GM10248 (cell line): ENCODE data around the gene DET1.
"Not testable (repeated sequence)": the region's sequence is repeated elsewhere in the genome, so short reads cannot be mapped to it uniquely, and the experiment has no call there.

ENCODE experiments used
- CTCF ChIA-PET: fragments of 300-600 bp; sonication (Branson Sonifier 250); formaldehyde crosslinking; extraction: SDS; loops from one replicate; lab custom pipeline; 2021; ENCODE audit warnings: antibody characterized with exemption; lab: Yijun Ruan, JAX
- POLR2A ChIA-PET: fragments of 350-650 bp; sonication (Branson Sonifier 250); formaldehyde crosslinking; extraction: SDS; loops from one replicate; lab custom pipeline; 2020; ENCODE audit warnings: antibody characterized with exemption; lab: Yijun Ruan, JAX
- DNase-seq: peaks from one replicate; pipeline ENCODE4 v3.0.0; 2012; ENCODE audit errors: extremely low spot score
- TF ChIP-seq, protein P1 (sequence below): IDR thresholded peaks from 2 replicates; pipeline ENCODE4 v1.5.1; 2012; ENCODE audit warnings: mild to moderate bottlenecking, low read depth; ENCODE audit errors: extremely low read depth, missing control alignments, control extremely low read depth

The DET1 gene

DNA sequence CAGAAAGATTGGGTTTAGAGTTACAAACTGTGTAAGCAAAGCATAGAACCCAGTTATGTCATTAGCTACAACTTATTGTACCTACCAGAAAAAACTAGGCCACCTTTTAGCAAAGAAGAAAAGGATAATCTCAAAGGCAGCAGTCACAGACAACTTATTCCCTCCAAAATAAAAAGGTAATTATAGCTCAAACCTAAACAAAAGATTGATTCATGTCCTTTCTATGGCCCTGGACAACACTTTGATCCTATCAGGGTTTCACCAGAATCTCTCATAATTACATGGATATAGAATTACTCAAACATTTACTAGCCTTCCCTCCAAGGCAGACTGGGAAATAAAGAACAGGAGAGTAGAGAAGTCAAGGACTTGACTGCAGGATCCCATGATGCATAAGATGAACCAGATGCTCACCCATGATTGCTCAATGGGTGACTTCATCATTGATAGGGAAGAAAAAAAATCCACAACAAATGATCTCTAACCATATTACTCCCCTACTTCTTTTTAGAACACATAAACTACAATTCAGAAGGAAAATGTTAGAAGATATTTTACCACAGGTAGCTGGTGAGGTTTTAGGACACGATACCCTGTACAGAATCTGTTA lies 17.4 kb downstream of the DET1 start:
- CTCF ChIA-PET, result interaction anchor here (1.0 to 2.6 kb wide), 4 partner anchors 9 to 92 kb away, joined by 3 to 15 read pairs (median 4); partner anchors contain the start of gene AEN
- TF ChIP-seq, protein P1, sequence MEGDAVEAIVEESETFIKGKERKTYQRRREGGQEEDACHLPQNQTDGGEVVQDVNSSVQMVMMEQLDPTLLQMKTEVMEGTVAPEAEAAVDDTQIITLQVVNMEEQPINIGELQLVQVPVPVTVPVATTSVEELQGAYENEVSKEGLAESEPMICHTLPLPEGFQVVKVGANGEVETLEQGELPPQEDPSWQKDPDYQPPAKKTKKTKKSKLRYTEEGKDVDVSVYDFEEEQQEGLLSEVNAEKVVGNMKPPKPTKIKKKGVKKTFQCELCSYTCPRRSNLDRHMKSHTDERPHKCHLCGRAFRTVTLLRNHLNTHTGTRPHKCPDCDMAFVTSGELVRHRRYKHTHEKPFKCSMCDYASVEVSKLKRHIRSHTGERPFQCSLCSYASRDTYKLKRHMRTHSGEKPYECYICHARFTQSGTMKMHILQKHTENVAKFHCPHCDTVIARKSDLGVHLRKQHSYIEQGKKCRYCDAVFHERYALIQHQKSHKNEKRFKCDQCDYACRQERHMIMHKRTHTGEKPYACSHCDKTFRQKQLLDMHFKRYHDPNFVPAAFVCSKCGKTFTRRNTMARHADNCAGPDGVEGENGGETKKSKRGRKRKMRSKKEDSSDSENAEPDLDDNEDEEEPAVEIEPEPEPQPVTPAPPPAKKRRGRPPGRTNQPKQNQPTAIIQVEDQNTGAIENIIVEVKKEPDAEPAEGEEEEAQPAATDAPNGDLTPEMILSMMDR, result no peak
- DNase-seq, result no peak
- POLR2A ChIA-PET, result no interaction called here

DNA sequence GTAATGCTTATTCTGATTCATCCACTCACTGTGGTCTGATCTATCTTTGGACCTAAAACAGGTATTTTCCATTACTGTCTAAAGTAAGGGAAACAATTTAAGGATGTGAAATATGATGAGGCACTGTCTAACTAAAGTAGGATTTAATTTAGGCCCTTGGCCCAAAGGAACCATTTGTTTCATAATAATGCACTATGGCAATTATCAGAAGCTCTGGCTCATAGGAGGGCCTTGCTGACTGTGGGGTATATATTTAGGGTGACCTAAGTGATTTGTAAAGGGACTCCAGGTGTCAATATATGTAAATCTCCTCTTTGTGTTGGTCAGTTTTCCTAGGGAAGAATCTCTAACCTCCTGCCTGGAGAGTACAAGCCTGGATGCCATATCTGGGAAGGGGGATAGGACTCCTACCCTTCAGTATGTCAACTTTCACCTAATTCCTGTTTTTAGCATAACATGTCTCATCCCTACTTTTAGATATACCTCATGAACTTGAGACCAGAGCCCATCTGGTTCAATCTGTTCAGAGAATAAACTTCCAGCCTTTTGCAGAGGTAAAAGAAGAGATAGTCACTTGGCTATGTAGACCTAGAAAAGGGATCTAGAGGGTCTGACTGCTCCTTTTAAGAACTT lies 20.1 kb downstream of the DET1 start:
- TF ChIP-seq, protein P1, result no peak
- POLR2A ChIA-PET, result no interaction called here
- CTCF ChIA-PET, result interaction anchor here (1.2 to 1.3 kb wide), 3 partner anchors 10 to 98 kb away, joined by 3 to 4 read pairs (median 4); no protein-coding TSS in a partner anchor
- DNase-seq, result no peak

DNA sequence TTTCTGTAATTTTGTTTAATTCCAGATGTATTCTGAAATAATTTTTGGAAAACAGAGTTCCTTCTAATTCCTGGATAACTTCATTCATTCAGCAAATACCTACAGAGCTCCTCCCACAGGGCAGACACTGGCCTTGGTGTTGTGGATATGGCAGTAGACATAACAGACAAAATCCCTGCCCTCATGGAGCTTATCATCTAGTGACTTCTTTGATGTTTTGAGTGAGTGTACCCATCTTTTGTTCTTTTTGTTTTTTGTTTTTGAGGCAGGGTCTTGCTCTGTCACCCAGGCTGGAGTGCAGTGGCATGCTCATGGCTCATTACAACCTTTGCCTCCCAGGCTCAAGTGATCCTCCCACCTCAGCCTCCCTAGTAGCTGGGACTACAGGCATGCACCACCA lies 21.1 kb downstream of the DET1 start:
- POLR2A ChIA-PET, result no interaction called here
- CTCF ChIA-PET, result no interaction called here
- TF ChIP-seq, protein P1, result no peak
- no peak for DNase-seq

DNA sequence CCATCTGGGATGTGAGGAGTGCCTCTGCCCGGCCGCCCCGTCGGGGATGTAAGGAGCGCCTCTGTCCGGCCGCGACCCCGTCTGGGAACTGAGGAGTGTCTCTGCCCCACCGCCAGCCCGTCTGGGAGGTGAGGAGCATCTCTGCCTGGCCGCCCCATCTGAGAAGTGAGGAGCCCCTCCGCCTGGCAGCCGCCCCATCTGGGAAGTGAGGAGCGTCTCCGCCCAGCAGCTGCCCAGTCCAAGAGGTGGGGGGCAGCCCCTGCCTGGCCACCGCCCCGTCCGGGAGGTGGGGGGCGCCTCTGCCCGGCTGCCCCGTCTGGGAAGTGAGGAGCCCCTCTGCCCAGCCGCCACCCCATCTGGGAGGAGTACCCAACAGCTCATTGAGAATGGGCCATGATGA lies 22.4 kb downstream of the DET1 start:
- CTCF ChIA-PET, DNase-seq: not testable (repeated sequence)

DNA sequence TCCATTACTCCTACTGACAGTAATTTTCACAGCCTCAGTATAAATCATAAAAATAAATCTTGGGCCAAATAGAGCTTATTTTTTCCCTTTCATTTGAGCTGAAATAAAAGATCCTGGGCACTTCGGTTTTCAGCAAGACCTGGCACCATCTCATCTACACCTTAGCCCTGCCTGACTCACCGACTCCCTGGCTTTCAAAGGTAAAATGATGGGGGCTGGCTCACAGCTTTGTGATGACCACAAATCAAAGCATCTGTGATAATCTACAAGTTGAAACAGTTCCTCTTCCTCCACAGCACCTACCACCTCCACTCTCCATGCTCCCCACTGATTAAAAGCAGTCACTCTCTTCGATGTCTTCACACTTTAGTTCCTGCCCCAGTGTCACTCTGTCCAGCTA lies 27.6 kb downstream of the DET1 start:
- TF ChIP-seq, protein P1, result no peak

More for the DNA sequence above, 22.4 kb downstream of the DET1 start:
- POLR2A ChIA-PET, result not testable (repeated sequence)

DNA sequence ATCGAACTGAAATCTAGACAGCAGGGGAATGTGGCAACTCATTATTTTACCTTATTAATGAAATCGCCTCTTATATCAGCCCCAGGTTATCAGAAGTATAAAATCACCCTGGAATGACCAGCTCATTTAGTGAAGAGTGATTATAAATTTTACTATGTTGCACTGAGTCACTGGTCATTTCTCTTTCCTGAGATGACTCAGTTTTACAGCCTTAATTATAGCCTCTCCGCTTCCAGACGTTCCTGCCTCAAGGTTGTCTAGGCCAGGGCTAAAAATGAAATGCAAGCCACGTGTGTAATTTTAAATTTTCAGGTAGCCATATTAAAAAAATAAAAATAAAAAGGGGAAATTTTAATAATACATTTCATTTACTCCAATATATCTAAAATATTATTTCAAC lies 33.3 kb downstream of the DET1 start:
- ChIA-PET CTCF (no interaction called here), POLR2A (no interaction called here)
- TF ChIP-seq, protein P1, result no peak
- DNase-seq, result no peak

More for the DNA sequence above, 27.6 kb downstream of the DET1 start:
- ChIA-PET POLR2A (no interaction called here), CTCF (interaction anchor here (1.0 to 4.0 kb wide), 5 partner anchors 9 to 30 kb away, joined by 3 to 15 read pairs (median 3); no protein-coding TSS in a partner anchor)
- DNase-seq, result no peak

DNA sequence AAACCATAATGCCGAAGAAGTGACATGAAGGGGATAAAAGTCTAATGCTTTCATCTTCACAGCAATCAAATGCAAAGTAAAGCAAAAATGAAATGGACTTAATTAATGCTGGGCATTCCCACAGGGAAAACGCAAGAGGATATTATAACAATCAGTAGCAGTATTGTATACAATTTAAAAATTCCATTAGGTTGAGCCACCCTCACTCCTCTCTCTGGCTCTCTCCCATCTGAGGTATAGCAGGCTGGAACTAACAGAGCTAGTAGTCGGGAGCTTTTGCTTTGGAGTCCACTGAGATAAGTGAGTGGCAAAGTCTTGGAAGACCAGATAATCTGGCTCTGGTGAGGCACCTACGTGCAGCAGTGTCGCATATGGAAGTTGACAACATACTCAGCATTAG lies 33.9 kb downstream of the DET1 start:
- POLR2A ChIA-PET, result no interaction called here
- DNase-seq, result no peak

More for the DNA sequence above, 33.9 kb downstream of the DET1 start:
- TF ChIP-seq, protein P1, result no peak
- CTCF ChIA-PET, result no interaction called here
